PFSK-1 (cell line): ENCODE measurements around the gene EXOC4.

Source experiments
- POLR2AphosphoS5 ChIP-seq: IDR thresholded peaks from 2 replicates; pipeline ENCODE4 v1.6.1; 2012; ENCODE audit warnings: low read depth, mild to moderate bottlenecking, control low read depth, low read length, moderate library complexity
- SIN3A ChIP-seq: IDR thresholded peaks from 2 replicates; pipeline ENCODE4 v1.6.1; 2012; ENCODE audit warnings: mild to moderate bottlenecking, low read length, moderate library complexity, borderline replicate concordance; ENCODE audit not compliant: insufficient read depth
- TAF1 ChIP-seq: IDR thresholded peaks from 2 replicates; pipeline ENCODE4 v1.6.1; 2012; ENCODE audit warnings: low read length, control low read depth, borderline replicate concordance; ENCODE audit not compliant: insufficient read depth
- TF ChIP-seq, protein P1 (sequence below), 2 experiments: IDR thresholded peaks; 2 replicates each; pipeline versions ENCODE4 v1.6.1 to v1.8.0; 2011 to 2012; ENCODE audit warnings: low read depth in 2 of 2, low read length in 2 of 2, control low read depth in 1 of 2, inconsistent platforms in 1 of 2, mild to moderate bottlenecking in 1 of 2, moderate library complexity in 1 of 2; ENCODE audit not compliant: insufficient read depth in 1 of 2

DNA sequence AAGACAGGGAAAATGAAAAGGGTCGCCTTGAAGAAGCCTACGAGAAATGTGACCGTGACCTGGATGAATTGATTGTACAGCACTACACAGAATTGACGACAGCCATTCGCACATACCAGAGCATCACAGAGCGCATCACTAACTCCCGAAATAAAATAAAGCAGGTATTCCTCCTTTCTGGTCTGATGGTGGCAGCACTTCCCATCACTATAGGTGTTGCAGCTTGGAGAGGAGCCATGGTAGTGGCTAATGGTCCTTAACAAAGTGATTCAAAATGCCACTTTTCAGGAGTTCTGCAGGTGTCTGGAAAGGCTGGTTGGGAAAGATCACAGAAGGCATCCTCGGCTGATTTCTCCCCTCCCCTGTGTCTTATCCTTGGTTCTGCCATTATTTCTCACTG lies 22.1 kb downstream of the EXOC4 start:
- TF ChIP-seq POLR2AphosphoS5: no peak
- TF ChIP-seq TAF1: no peak
- no peak for TF ChIP-seq SIN3A
- TF ChIP-seq, protein P1, sequence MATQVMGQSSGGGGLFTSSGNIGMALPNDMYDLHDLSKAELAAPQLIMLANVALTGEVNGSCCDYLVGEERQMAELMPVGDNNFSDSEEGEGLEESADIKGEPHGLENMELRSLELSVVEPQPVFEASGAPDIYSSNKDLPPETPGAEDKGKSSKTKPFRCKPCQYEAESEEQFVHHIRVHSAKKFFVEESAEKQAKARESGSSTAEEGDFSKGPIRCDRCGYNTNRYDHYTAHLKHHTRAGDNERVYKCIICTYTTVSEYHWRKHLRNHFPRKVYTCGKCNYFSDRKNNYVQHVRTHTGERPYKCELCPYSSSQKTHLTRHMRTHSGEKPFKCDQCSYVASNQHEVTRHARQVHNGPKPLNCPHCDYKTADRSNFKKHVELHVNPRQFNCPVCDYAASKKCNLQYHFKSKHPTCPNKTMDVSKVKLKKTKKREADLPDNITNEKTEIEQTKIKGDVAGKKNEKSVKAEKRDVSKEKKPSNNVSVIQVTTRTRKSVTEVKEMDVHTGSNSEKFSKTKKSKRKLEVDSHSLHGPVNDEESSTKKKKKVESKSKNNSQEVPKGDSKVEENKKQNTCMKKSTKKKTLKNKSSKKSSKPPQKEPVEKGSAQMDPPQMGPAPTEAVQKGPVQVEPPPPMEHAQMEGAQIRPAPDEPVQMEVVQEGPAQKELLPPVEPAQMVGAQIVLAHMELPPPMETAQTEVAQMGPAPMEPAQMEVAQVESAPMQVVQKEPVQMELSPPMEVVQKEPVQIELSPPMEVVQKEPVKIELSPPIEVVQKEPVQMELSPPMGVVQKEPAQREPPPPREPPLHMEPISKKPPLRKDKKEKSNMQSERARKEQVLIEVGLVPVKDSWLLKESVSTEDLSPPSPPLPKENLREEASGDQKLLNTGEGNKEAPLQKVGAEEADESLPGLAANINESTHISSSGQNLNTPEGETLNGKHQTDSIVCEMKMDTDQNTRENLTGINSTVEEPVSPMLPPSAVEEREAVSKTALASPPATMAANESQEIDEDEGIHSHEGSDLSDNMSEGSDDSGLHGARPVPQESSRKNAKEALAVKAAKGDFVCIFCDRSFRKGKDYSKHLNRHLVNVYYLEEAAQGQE (IDR thresholded peaks at IDR 0.05; ENCODE audit: insufficient read depth in 1 of 2, low read depth in 2 of 2, low read length in 2 of 2): no peak
